Placental pericyte (primary cell): ENCODE data around the gene SLIT1. TPM values are rescaled to one million over a fixed set of nuclear protein-coding genes. Genes with fewer than 3 reads are reported as not detected.

Source experiments
- total RNA-seq: library from RNA; depleted of rRNA; stranded (reverse); fragments of >200 nt; gene quantifications from 2 replicates; pipeline ENCODE4 v1.2.3, GENCODE V29; 2012

SLIT1 gene
- 0.14 TPM in 1 of 2 replicates, not detected in the other for total RNA-seq

DNA sequence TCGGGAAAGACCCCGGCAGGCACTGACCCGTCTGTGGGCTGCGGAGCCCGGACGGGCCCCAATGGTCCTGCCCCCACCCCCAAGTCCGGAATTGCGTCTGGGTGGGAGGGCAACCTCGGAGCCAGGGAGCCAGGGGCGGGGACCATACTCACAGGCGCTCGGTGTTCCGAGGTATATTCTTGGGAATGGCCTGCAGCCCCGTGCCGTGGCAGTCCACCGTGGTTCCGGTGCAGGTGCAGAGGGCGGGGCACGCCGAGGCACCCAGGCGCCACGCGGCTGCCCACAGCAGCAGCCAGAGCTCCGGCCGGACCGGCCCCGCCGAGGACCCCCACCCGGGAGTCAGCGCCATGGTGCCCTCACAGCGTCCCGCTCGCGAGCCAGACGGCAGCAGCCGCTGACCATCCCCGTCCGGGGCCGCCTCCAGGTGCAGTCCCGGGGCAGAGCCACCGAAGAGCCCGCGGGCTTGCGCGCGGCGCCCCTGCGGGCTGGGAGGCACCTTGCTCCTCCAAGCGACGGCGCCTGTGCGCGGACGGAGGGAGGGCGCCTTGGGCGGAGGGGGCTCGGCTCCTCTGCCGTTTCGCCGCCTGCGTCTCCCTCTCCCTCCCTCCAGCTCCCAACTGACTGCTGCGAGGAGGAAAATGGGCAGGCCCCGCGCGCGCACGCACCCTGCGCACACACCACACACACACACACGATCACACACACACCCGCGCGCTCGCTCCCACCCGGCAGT, at the start of gene SLIT1:
SLIT1 (minus strand) TSS at position 634 of the 733 bp plus-strand sequence; CDS start at position 349, 285 bp downstream.

Other genes with a start within 250 kb of the SLIT1 start
- 2.8 and 15.2 TPM in 2 replicates for gene ARHGAP19, start 106.7 kb upstream of the SLIT1 start, total RNA-seq
- 0.86 and 1.8 TPM in 2 replicates for gene FRAT1, start 133.3 kb upstream of the SLIT1 start, total RNA-seq
- 3.9 and 6.0 TPM in 2 replicates for gene FRAT2, start 148.8 kb upstream of the SLIT1 start, total RNA-seq
- gene RRP12, start 215.4 kb upstream of the SLIT1 start, total RNA-seq, result 31.1 and 50.0 TPM in 2 replicates
- 274 and 654 TPM in 2 replicates for gene PGAM1, start 240.2 kb upstream of the SLIT1 start, total RNA-seq